HG02973 (cell line): Measurements from ENCODE around the gene SDC4.

Experiments used
- ATAC-seq: cut with Tn5 transposase; IDR thresholded peaks from one replicate; pipeline ENCODE4 v1.9.1; 2021; ENCODE audit warnings: moderate library complexity; ENCODE audit not compliant: unreplicated experiment

SDC4 gene

DNA sequence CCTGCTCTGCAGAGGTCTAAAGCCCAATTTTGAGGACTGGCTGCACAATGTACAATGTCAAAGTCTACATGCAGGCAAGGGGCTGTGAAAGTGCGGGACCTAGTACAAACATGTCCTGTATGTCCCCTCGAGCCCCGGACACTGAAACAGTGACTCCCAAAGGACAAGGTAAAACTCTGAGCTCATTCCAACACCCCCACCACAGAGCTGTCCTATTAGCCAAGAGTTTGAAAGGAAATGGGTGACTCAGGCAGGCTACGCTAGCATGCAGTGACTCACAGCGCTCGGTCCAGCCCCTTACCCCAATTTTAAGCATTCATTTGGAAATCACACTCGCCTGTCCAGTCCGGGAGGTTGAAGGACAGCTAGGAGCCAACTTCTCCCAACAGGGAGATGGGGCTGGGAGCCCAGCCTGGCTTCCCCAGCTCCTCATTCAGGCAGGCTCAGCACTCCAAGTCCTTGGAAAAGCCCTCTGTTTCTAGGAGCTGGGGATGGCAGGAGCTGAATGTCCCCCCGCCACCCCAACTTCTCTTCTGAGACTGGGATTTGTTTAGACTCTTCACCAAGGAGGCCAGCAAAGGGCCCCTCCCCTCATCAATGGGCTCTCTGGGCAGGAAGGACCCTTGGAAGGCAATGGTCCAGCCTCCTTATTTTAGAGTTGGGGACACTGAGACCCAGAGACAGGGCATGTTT is 3.9 kb downstream of the SDC4 start:
- no peak for ATAC-seq

DNA sequence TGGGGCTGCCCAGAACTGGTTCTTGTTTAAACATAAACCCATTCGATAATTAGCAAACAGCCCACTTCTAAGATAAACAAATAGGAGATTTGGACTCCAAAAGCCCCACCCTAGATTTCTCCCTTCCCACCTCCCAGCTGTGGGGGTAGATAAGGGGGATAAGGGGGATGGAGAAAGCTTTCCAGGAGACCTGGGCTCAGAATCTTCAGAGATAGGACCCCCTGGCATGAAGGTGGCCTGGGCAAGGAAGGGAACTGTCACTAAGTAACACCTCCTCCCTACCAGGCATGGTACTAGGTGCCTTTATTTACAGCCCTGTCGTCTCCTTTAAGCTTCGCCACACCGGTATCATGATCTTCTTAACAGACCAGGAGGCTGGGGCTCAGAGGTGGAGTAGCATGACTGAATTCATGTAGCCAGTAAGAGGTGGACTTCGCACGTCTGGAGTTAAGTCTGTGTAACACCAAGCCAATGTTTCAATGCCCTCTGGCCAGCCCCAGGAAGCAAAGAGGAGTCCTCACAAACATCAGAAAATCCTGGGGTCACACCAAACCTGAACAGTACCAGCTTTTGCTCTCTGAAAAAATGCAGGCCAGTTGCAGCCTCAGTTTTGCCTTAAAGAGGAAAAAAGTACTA is 4.6 kb downstream of the SDC4 start:
- ATAC-seq = no peak

DNA sequence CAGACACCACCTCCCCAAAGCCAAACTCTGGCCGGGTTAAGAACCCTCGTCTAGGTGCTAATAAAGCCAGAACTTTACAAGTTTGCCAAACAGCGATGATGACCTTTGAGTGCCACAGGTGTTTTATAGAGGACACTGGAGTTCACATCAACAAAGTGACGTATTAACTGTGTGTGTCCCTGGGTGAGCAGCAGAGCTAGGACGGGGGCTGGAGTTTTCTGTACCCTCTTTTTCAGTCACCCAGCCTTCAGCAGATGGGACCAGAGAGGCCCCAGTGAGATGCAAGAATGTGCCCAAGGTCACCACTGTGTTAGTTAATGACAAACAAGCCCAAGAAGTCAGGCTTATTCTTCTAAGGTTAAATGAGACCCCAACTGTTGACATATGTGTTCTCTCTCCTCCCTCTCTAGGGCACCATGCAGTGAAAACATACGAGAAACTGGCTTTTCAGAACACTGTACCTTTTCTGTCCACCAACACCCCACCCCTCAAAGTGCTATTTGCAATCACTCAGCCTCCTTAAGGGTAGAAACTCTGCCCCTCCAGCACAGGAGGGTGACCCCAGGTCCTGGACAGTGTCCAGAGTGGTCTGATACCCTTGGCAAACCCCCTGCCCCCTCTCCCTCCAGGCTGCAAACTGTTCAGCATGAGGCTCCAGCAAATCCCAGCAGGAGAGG is 5.2 kb downstream of the SDC4 start:
- ATAC-seq = no peak

GRCh38 chr20:45341939-45342854 is 6.0 kb downstream of the SDC4 start:
- ATAC-seq = no peak

DNA sequence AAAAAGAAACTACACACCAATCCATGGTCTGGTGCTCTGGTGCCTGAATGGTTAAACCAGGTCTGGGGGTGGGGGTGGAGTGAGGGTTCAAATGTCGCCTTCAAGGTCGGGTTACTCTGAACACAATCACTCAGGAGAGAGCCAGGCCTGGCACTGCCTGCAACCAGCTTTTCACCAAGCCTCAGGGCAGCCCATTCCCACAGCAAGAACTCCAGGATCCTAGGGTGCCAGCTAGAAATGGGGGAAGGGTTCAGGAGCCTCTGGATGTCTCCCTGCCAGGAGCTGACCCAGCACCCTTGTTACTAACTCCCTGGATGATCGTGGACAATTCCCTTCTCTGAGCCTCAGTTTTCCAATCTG is 6.7 kb downstream of the SDC4 start:
- no peak for ATAC-seq

- no peak for ATAC-seq
Observed at GRCh38 chr20:45340951-45341350, 7.3 kb downstream of the SDC4 start.

DNA sequence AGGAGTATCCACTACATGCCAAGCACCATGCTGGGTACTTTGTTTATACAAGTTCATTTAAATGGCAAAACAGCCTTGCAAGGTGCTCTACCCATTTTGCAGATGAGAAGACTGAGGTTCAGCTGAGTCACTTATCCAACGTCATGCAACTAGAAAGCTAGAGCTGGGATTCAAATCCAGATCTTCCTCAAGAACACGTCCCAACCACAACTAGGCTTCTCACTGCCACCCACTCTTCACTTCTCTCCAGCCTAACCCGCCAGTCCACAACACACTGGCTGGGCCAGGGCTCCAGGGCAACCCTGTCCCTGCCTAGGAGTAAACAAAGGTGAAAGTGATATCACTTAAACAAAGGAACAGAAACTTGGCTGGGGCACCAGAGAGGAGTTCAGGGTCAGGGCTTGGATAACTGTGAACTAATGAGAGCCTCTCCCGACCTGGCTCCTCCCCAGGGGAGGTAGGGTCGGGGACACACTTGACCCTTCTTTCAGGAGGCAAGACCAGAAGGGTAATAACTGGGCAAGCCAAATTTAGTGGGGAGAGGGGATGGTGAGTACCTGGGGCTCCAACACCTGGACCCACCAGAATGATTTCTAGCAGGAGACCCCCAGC is 7.9 kb downstream of the SDC4 start:
- no peak for ATAC-seq

DNA sequence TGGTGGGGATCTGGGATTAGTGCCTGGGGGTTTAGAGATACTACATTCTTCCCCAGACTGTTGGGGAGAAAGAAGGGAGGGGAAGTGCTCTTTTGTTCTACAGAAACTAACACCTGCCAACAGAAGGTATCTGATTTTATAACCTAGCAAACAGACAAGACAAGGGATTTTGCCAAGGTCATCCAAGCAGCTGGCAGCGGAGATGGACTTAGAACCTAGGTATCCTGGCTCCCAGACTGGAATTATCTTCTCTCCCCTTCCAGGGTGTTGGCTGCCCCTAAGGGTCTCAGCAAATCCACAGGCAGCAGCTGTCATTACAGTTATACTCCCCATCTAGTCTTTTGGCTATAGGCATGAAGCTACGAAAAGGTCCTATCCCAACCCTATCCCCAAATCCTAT is 8.4 kb downstream of the SDC4 start:
- no peak for ATAC-seq

DNA sequence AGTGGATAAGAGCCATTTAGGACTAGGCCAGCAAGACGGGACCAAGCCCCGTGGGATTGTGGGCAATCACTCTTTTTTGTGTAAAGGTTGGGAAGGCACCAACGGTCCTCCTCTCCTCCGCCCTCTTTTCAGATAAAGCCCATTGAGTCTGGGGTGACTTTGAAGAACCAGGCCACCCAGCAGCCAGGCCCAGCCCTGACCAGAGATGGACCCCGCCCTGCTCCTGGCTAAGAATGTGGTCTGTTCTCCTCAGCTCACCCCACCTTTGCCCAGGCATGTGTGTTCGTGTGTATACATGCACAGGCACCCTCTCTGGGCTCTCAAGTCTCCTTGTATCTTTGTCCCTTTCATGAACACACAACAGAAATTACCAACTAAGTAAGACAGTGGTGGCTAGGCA is 9.1 kb downstream of the SDC4 start:
- ATAC-seq = no peak

- ATAC-seq = no peak
Observed at GRCh38 chr20:45338121-45339030, 9.8 kb downstream of the SDC4 start.

GRCh38 chr20:45337367-45338120 is 10.7 kb downstream of the SDC4 start:
- ATAC-seq = no peak

- no peak for ATAC-seq
Observed at GRCh38 chr20:45336530-45337366, 11.5 kb downstream of the SDC4 start.

DNA sequence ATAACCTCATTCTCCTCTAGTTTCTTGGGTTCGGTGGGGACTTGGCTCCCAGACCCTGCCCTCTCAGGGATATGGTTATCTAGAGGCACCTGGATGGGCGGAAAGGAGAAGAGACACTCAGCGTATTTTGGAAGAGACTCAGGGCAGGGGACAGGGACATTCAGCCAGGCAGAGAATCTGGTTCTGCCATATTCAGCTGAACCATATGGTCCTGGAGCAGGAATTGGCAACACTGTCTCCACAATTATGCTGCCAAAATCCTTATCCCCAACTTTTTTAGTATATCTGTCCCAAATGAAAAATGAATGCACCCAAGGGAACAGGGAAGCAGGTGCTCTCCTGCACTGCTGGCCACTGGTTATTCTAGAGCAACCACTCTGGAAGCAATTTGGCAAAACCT is 17.7 kb downstream of the SDC4 start:
- no peak for ATAC-seq

DNA sequence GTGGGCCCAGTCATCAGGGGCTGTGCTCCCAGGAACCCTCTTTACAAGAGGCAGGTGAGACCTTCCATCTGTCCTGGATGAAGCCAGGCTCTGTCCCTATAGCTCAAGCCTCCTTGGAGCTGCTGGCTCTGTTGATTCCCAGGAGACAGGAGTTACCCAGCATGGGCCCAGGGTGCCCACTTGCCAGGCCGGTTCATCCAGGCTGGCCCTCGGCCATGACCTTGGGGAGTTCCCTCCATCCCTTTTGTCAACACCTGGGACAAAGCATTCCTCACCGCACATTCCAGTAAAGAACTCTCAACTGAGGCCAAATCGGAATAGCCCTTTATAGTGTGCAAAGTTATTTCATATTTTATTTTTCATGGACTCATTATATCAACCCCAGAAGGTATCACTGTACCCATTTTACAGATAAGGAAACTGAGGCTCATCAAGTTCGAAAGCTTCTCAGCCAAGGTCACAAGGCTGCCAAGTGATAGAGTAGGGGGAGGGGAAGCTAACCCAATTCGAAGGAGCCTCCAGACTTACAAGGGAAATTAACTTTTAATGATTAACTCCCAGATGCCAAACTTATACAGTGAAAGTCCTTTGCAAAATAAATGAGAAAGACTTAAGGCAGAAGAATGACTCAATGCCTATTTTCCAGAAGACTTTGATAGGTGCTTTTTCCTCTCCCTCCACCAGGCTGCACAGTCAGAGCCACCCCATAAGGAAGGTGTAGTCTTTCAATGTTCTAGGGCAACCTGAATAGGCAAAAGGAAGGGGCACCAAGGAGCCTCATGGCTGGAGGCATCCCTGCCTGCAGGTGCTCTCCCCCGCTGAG is 18.5 kb downstream of the SDC4 start:
- ATAC-seq = no peak

- ATAC-seq = no peak
Observed at GRCh38 chr20:45328451-45328850, 19.8 kb downstream of the SDC4 start.

GRCh38 chr20:45325371-45325770 is 22.9 kb downstream of the SDC4 start:
- ATAC-seq = no peak

DNA sequence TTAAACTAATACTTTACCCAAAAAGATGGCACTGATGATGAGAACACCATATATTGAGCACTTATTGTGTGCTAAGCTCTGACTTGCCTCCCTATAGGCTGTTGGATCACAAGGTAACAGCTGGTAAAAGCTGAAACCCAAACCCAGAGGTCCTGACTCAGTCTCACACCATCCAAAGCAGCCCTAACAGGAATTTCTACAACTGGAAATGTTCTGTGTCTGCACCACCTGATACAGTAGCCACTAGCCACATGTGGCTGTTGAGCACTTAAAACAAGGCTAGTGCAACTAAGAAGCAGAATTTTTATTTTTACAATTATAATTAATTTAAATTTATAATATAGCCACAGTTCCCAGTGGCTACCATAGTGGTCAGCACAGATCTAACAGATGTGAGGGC is 24.5 kb downstream of the SDC4 start:
- no peak for ATAC-seq
